ENCODE results near the gene PHGDH.

The PHGDH gene

GRCh38 chr1:119718972-119719371 lies 7.2 kb downstream of the PHGDH start:
- Histone ChIP-seq H3K9ac (ENCODE audit: low read length) (no peak overlapping the region), H3K27ac (ENCODE audit: low read length) (no peak overlapping the region), H3K36me3 (ENCODE audit: control insufficient read depth, low read depth, low read length) (peaks cover 56% of the 10 kb centered on the region), H3K4me3 (ENCODE audit: low read length) (no peak overlapping the region), H3K4me1 (ENCODE audit: control insufficient read depth, low read depth, low read length) (peaks cover 26% of the 10 kb centered on the region), H3K27me3 (ENCODE audit: control insufficient read depth, insufficient read depth, low read length) (no peaks in the 10 kb centered on the region), H3K9me3 (ENCODE audit: control insufficient read depth, low read depth, low read length) (no peaks in the 10 kb centered on the region)

- peaks cover 67% of the 10 kb centered on the region for H3K36me3 ChIP-seq (ENCODE audit: control insufficient read depth, low read depth, low read length)
- H3K4me3 ChIP-seq (ENCODE audit: low read length) = no peak overlapping the region
- peaks cover 8% of the 10 kb centered on the region for H3K4me1 ChIP-seq (ENCODE audit: control insufficient read depth, low read depth, low read length)
These were observed 9.2 kb downstream of the PHGDH start for GRCh38 chr1:119720866-119721440.

DNA sequence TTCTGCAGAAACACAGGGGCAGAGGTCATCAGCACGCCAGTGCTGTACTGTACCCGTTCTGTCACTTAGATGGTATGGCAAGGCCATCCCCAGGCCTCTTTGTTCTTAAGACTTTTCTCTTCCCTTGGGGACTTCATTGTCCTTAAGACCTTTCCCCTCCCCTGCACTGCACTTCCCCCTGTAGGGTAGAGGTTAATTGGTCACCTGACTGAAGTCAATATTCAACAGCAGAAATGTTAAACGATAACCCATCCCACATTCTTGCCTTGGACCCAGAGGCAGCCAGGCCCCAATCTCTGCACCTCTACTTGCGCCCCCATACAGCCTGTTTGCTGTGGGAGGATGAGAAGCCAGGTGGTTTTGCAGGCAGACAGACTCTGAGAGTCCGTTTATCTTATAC lies 10.2 kb downstream of the PHGDH start:
- H3K4me1 ChIP-seq (ENCODE audit: control insufficient read depth, low read depth, low read length) = no peaks in the 10 kb centered on the region
- no peak overlapping the region for H3K4me3 ChIP-seq (ENCODE audit: low read length)
- H3K36me3 ChIP-seq (ENCODE audit: control insufficient read depth, low read depth, low read length) = peaks cover 76% of the 10 kb centered on the region
- no peaks in the 10 kb centered on the region for H3K9me3 ChIP-seq (ENCODE audit: control insufficient read depth, low read depth, low read length)
- H3K27me3 ChIP-seq (ENCODE audit: control insufficient read depth, insufficient read depth, low read length) = no peaks in the 10 kb centered on the region
- no peak overlapping the region for H3K9ac ChIP-seq (ENCODE audit: low read length)
- H3K27ac ChIP-seq (ENCODE audit: low read length) = no peak overlapping the region

More at GRCh38 chr1:119720866-119721440, 9.2 kb downstream of the PHGDH start:
- no peaks in the 10 kb centered on the region for H3K9me3 ChIP-seq (ENCODE audit: control insufficient read depth, low read depth, low read length)
- no peak overlapping the region for H3K9ac ChIP-seq (ENCODE audit: low read length)
- H3K27ac ChIP-seq (ENCODE audit: low read length) = no peak overlapping the region
- no peaks in the 10 kb centered on the region for H3K27me3 ChIP-seq (ENCODE audit: control insufficient read depth, insufficient read depth, low read length)

- peaks cover 97% of the 10 kb centered on the region for H3K36me3 ChIP-seq (ENCODE audit: control insufficient read depth, low read depth, low read length)
- no peaks in the 10 kb centered on the region for H3K4me1 ChIP-seq (ENCODE audit: control insufficient read depth, low read depth, low read length)
- no peak overlapping the region for H3K9ac ChIP-seq (ENCODE audit: low read length)
- H3K9me3 ChIP-seq (ENCODE audit: control insufficient read depth, low read depth, low read length) = no peaks in the 10 kb centered on the region
- H3K27me3 ChIP-seq (ENCODE audit: control insufficient read depth, insufficient read depth, low read length) = no peaks in the 10 kb centered on the region
- no peak overlapping the region for H3K4me3 ChIP-seq (ENCODE audit: low read length)
- no peak overlapping the region for H3K27ac ChIP-seq (ENCODE audit: low read length)
These were observed 13.0 kb downstream of the PHGDH start for GRCh38 chr1:119724611-119725218.

- Histone ChIP-seq H3K27me3 (ENCODE audit: control insufficient read depth, insufficient read depth, low read length) (no peaks in the 10 kb centered on the region), H3K27ac (ENCODE audit: low read length) (no peak overlapping the region), H3K36me3 (ENCODE audit: control insufficient read depth, low read depth, low read length) (peaks cover 97% of the 10 kb centered on the region), H3K9me3 (ENCODE audit: control insufficient read depth, low read depth, low read length) (no peaks in the 10 kb centered on the region), H3K4me1 (ENCODE audit: control insufficient read depth, low read depth, low read length) (no peaks in the 10 kb centered on the region), H3K4me3 (ENCODE audit: low read length) (no peak overlapping the region), H3K9ac (ENCODE audit: low read length) (no peak overlapping the region)
These were observed 13.9 kb downstream of the PHGDH start for GRCh38 chr1:119725626-119726025.

DNA sequence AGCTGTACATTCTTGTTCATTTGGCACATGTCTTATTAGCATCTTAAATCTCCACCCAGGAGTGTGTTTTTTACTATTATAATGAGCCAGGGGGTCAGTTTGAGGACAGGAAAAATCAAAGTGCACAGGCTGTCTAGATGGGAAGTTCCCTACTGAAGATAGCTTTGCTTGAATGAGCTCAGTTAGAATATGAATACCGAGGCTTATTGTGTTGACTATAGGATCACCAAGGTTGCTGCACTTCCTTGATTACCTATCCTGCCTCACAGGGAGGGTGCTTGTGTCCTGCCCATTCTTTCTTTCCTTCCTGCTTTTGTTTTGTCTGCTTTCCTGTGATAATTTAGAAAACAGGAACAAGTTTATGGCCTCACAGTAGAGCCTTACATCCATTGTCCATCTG lies 16.3 kb downstream of the PHGDH start:
- H3K27me3 ChIP-seq (ENCODE audit: control insufficient read depth, insufficient read depth, low read length) = no peaks in the 10 kb centered on the region
- H3K9ac ChIP-seq (ENCODE audit: low read length) = no peak overlapping the region
- no peak overlapping the region for H3K27ac ChIP-seq (ENCODE audit: low read length)
- H3K36me3 ChIP-seq (ENCODE audit: control insufficient read depth, low read depth, low read length) = peaks cover 97% of the 10 kb centered on the region
- no peaks in the 10 kb centered on the region for H3K9me3 ChIP-seq (ENCODE audit: control insufficient read depth, low read depth, low read length)
- no peak overlapping the region for H3K4me3 ChIP-seq (ENCODE audit: low read length)
- no peaks in the 10 kb centered on the region for H3K4me1 ChIP-seq (ENCODE audit: control insufficient read depth, low read depth, low read length)

GRCh38 chr1:119729044-119729443 lies 17.3 kb downstream of the PHGDH start:
- Histone ChIP-seq H3K4me3 (ENCODE audit: low read length) (no peak overlapping the region), H3K4me1 (ENCODE audit: control insufficient read depth, low read depth, low read length) (no peaks in the 10 kb centered on the region), H3K27me3 (ENCODE audit: control insufficient read depth, insufficient read depth, low read length) (no peaks in the 10 kb centered on the region), H3K9me3 (ENCODE audit: control insufficient read depth, low read depth, low read length) (no peaks in the 10 kb centered on the region), H3K9ac (ENCODE audit: low read length) (no peak overlapping the region), H3K36me3 (ENCODE audit: control insufficient read depth, low read depth, low read length) (peaks cover 96% of the 10 kb centered on the region), H3K27ac (ENCODE audit: low read length) (no peak overlapping the region)

DNA sequence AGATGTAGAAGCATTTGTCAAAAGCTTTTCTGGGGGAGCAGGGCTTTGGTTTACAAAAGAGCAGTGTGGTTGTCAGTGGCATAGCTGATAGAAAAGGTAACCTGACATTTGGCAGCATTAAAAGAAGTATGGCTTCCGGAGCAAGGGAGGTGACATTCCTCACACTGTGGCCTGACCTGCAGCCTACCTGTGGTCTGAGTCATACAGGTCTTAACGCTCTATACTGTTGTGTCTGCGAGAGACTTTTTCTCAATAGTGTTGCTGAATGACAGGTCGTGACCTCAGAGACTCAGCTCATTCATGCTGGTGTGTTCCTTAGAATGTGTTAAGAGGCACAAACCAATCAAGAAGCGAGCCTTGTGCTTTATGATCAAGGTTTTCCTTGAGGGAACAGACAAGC lies 19.3 kb downstream of the PHGDH start:
- Histone ChIP-seq H3K9me3 (ENCODE audit: control insufficient read depth, low read depth, low read length) (no peaks in the 10 kb centered on the region), H3K9ac (ENCODE audit: low read length) (no peak overlapping the region), H3K36me3 (ENCODE audit: control insufficient read depth, low read depth, low read length) (peaks cover 96% of the 10 kb centered on the region), H3K27me3 (ENCODE audit: control insufficient read depth, insufficient read depth, low read length) (no peaks in the 10 kb centered on the region), H3K4me1 (ENCODE audit: control insufficient read depth, low read depth, low read length) (no peaks in the 10 kb centered on the region), H3K27ac (ENCODE audit: low read length) (no peak overlapping the region), H3K4me3 (ENCODE audit: low read length) (no peak overlapping the region)

DNA sequence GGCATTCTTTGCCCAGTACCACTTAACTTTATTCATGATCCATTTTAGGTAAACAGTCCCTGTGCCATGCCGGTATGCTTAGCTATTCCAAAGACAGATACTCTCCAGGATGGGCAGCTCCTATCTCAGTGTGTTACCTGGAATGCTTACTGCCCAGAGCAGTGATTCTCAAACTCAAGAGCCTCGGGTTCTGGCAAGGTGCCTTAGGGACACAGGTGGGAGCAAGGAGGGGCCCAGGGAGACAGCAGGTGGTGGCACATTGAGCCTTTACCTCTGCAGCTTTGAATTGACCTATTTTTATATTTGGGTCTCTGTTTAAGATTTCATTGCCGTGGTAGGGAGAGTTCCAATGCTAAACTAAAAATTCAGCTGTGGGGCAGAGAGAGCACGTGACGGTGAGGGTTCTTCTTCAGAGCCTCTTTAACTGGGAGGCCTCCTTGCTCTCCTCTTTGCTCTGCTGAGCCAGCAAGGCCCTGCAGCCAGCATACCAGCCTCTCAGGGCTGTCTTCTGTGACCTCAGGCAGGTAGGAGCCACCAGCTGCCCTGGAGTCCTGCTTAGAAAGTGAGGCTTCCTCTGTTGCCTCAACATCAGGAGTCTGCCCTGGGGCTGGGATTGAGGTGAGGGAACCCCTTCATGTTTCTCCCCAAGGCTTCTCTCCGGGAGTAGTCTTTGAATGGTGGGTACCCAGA lies 20.2 kb downstream of the PHGDH start:
- Histone ChIP-seq H3K9ac (ENCODE audit: low read length) (no peak overlapping the region), H3K36me3 (ENCODE audit: control insufficient read depth, low read depth, low read length) (peaks cover 96% of the 10 kb centered on the region), H3K4me3 (ENCODE audit: low read length) (no peak overlapping the region), H3K27ac (ENCODE audit: low read length) (no peak overlapping the region), H3K27me3 (ENCODE audit: control insufficient read depth, insufficient read depth, low read length) (no peaks in the 10 kb centered on the region), H3K9me3 (ENCODE audit: control insufficient read depth, low read depth, low read length) (no peaks in the 10 kb centered on the region), H3K4me1 (ENCODE audit: control insufficient read depth, low read depth, low read length) (no peaks in the 10 kb centered on the region)

DNA sequence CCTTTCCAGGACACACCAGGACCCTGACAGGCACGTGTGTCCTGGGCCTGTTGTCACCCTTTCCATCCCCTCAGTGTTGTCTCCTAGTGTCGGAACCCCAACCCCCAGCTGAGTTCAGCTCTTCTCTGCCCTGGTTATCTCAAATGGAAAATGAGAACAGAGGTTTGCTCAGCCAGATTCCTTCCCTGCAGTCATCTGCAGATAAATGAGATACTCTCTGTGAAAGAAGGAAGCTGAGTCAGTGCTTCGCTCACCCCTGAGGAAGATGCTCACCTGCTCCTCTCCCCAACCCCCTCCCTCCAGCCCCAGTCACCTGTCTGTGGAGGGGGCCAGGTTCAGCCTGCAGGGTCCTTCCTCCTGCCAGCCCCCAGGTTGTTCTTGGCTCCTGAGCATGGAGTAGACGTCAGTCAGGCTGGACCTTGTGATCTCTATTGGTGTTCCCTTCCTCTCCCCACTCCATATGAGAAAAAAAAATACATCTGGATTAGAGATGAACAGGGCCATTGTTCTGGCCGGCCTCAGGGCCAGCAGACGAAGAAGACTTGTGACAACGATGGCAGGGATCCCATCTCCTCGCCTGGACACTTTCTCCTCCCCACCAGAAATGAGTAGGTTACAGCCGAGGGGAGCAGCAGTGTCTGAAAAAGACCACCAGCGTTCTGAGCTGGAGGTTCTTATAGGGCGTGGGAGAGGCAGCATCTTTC lies 20.9 kb downstream of the PHGDH start:
- Histone ChIP-seq H3K9me3 (ENCODE audit: control insufficient read depth, low read depth, low read length) (no peaks in the 10 kb centered on the region), H3K36me3 (ENCODE audit: control insufficient read depth, low read depth, low read length) (peaks cover 97% of the 10 kb centered on the region), H3K27ac (ENCODE audit: low read length) (no peak overlapping the region), H3K9ac (ENCODE audit: low read length) (no peak overlapping the region), H3K27me3 (ENCODE audit: control insufficient read depth, insufficient read depth, low read length) (no peaks in the 10 kb centered on the region), H3K4me1 (ENCODE audit: control insufficient read depth, low read depth, low read length) (no peaks in the 10 kb centered on the region), H3K4me3 (ENCODE audit: low read length) (no peak overlapping the region)

- no peak overlapping the region for H3K4me3 ChIP-seq (ENCODE audit: low read length)
- H3K36me3 ChIP-seq (ENCODE audit: control insufficient read depth, low read depth, low read length) = peaks cover 97% of the 10 kb centered on the region
- no peak overlapping the region for H3K9ac ChIP-seq (ENCODE audit: low read length)
- H3K27me3 ChIP-seq (ENCODE audit: control insufficient read depth, insufficient read depth, low read length) = no peaks in the 10 kb centered on the region
- no peaks in the 10 kb centered on the region for H3K9me3 ChIP-seq (ENCODE audit: control insufficient read depth, low read depth, low read length)
- H3K27ac ChIP-seq (ENCODE audit: low read length) = no peak overlapping the region
- no peaks in the 10 kb centered on the region for H3K4me1 ChIP-seq (ENCODE audit: control insufficient read depth, low read depth, low read length)
These were observed 22.0 kb downstream of the PHGDH start for GRCh38 chr1:119733754-119734153.
